PC-3 (cell line): ENCODE results near the gene MEF2B. TPM values are rescaled to one million over a fixed set of nuclear protein-coding genes. Genes with fewer than 3 reads are reported as not detected.
"Not testable (repeated sequence)": the region's sequence is repeated elsewhere in the genome, so short reads cannot be mapped to it uniquely, and the experiment has no call there.

ENCODE experiments used
- ATAC-seq: fragments of 200-7000 bp; cut with Tn5 transposase; 2 replicates; pipeline ENCODE4 v1.9.1; 2020; ENCODE audit warnings: mild to moderate bottlenecking, moderate library complexity
- BruUV-seq: library from RNA; stranded (reverse); fragments of 400-500 nt; replicated peaks from 2 replicates; lab custom pipeline; 2021; lab: Mats Ljungman, UMichigan
- CTCF ChIA-PET: fragments of 300-600 bp; sonication (Branson Sonifier 250); formaldehyde crosslinking; loops from one replicate; lab custom pipeline; 2022; ENCODE audit warnings: antibody characterized with exemption; lab: Charles Lee
- POLR2A ChIA-PET: fragments of 300-600 bp; sonication (Branson Sonifier 250); formaldehyde crosslinking; loops from one replicate; lab custom pipeline; 2022; ENCODE audit warnings: antibody characterized with exemption; ENCODE audit not compliant: unreplicated experiment; lab: Charles Lee
- DNase-seq: peaks from one replicate; pipeline ENCODE4 v3.0.0-alpha.2; 2015
- H2AFZ ChIP-seq: fragments of 300-600 bp; sonication (generic); 2 replicates; pipeline ENCODE4 v1.6.0; 2016; ENCODE audit warnings: antibody characterized with exemption, low read length
- H3F3A ChIP-seq: fragments of 300-600 bp; sonication (generic); one replicate; pipeline ENCODE4 v1.6.0; 2017; ENCODE audit warnings: antibody characterized with exemption, low read length, control low read depth, mild to moderate bottlenecking; ENCODE audit not compliant: unreplicated experiment
- H3K27ac ChIP-seq: fragments of 300-600 bp; sonication (generic); 2 replicates; pipeline ENCODE4 v1.5.1; 2016; ENCODE audit warnings: mild to moderate bottlenecking, low read length
- H3K27me3 ChIP-seq: fragments of 300-600 bp; sonication (generic); 2 replicates; pipeline ENCODE4 v1.6.1; 2016; ENCODE audit warnings: low read length, mixed read lengths
- H3K36me3 ChIP-seq: fragments of 300-600 bp; sonication (generic); 2 replicates; pipeline ENCODE4 v1.6.1; 2016; ENCODE audit warnings: low read depth, mixed run types, low read length, mixed read lengths
- H3K4me1 ChIP-seq: fragments of 300-600 bp; sonication (generic); 2 replicates; pipeline ENCODE4 v1.5.1; 2016; ENCODE audit warnings: low read length; ENCODE audit not compliant: insufficient read depth
- H3K4me2 ChIP-seq: fragments of 300-600 bp; sonication (generic); 2 replicates; pipeline ENCODE4 v1.6.0; 2016; ENCODE audit warnings: low read length
- H3K4me3 ChIP-seq: fragments of 300-600 bp; sonication (generic); 2 replicates; pipeline ENCODE4 v1.5.1; 2016; ENCODE audit warnings: mild to moderate bottlenecking, low read length, mixed read lengths
- H3K79me2 ChIP-seq: fragments of 300-600 bp; sonication (generic); 2 replicates; pipeline ENCODE4 v1.6.1; 2017; ENCODE audit warnings: low read length, mixed read lengths
- H3K9ac ChIP-seq: fragments of 300-600 bp; sonication (generic); 2 replicates; pipeline ENCODE4 v1.6.0; 2016; ENCODE audit warnings: mild to moderate bottlenecking, low read length
- H3K9me2 ChIP-seq: fragments of 300-600 bp; sonication (generic); replicated peaks from 2 replicates; pipeline ENCODE4 v1.6.1; 2016; ENCODE audit warnings: mixed run types, low read length, mixed read lengths
- H3K9me3 ChIP-seq: fragments of 300-600 bp; sonication (generic); 2 replicates; pipeline ENCODE4 v1.6.1; 2016; ENCODE audit warnings: low read length, mixed read lengths
- H4K20me1 ChIP-seq: fragments of 300-600 bp; sonication (generic); 2 replicates; pipeline ENCODE4 v1.6.1; 2016; ENCODE audit warnings: low read length, mixed read lengths
- EZH2 ChIP-seq: fragments of 300-600 bp; sonication (generic); IDR thresholded peaks from one replicate; pipeline ENCODE4 v1.6.1; 2017; ENCODE audit warnings: antibody characterized with exemption, mild to moderate bottlenecking, low read length; ENCODE audit not compliant: unreplicated experiment
- EZH2phosphoT487 ChIP-seq: fragments of 300-600 bp; sonication (generic); IDR thresholded peaks from 2 replicates; pipeline ENCODE4 v1.6.1; 2018; ENCODE audit warnings: mild to moderate bottlenecking, antibody characterized with exemption, low read length, borderline replicate concordance
- intact Hi-C: fragments of 100-400 bp; cut with micrococcal nuclease; formaldehyde crosslinking; loops from 2 replicates; pipeline ENCODE4 v1.9.0; 2023
- total RNA-seq: library from RNA; depleted of rRNA; stranded (reverse); fragments of >200 nt; gene quantifications from 2 replicates; pipeline ENCODE4 v1.2.3, GENCODE V29; 2014
- TF ChIP-seq, protein P1 (sequence below): fragments of 300-600 bp; sonication (generic); conservative IDR thresholded peaks from 2 replicates; pipeline ENCODE4 v1.5.1; 2017; ENCODE audit warnings: antibody characterized with exemption, low read depth, mild to moderate bottlenecking, low read length

MEF2B gene
- total RNA-seq, 1 experiment from 2014 or later, result 0.22 TPM

DNA sequence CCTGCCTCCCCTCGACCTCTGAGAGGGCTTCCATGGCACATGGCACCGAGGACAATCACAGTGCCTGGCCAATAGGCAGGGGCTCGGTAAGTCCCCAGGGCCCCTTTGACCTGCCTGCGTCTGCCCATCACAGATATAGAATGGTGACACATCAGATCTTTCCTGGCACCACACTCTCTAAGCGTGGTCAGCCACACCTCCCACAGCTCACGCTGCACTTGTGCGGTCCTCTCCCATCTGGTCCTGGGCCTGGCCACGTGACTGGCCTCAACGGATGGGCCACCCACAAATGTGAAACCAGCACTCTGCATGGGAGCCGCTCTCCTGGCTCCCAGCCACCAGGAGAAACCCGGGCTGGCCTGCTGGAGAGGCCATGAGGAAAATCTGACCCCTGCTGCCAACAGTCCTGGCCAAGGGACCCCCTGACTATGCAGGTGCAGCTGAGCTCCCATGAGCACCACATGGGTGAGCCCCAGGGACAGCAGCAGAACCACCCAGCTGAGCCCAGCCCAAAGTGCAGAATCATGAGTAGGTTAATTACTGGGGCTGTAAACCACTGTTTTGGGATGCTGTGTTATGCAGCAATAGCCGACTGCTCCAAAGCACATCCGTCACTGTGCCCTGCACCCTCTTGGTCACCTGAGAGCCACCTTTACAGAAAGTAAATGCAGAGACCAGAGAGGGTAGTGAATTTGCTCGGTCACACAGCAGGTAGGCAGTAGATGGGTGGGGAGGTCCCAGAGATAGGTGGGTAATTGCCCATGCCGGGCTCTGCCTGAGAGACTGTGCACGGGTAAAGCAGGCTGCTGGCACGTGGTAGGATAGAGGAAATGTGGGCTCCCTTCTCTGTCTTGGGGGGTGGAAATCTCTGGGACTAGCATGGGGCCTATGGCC, 9.7 kb upstream of the MEF2B start:
- Histone ChIP-seq H3K27ac (no peak overlapping the region), H3K9me2 (no peaks in the 10 kb centered on the region), H3K36me3 (peaks cover 25% of the 10 kb centered on the region), H4K20me1 (no peaks in the 10 kb centered on the region), H2AFZ (no peak overlapping the region), H3K4me2 (no peak overlapping the region), H3F3A (no peaks in the 10 kb centered on the region), H3K79me2 (0 out of 2 replicates have a peak, but pooled peaks cover under 1% of the 10 kb centered on the region), H3K9ac (no peak overlapping the region), H3K27me3 (no peaks in the 10 kb centered on the region), H3K4me3 (no peak overlapping the region), H3K9me3 (no peaks in the 10 kb centered on the region), H3K4me1 (no peaks in the 10 kb centered on the region)
- CTCF ChIA-PET, result no interaction called here
- BruUV-seq, result no TSS peak
- intact Hi-C loops, result no loop called here
- POLR2A ChIA-PET, result no interaction called here
- TF ChIP-seq EZH2, result no peak
- no peak for TF ChIP-seq EZH2phosphoT487
- TF ChIP-seq, protein P1, sequence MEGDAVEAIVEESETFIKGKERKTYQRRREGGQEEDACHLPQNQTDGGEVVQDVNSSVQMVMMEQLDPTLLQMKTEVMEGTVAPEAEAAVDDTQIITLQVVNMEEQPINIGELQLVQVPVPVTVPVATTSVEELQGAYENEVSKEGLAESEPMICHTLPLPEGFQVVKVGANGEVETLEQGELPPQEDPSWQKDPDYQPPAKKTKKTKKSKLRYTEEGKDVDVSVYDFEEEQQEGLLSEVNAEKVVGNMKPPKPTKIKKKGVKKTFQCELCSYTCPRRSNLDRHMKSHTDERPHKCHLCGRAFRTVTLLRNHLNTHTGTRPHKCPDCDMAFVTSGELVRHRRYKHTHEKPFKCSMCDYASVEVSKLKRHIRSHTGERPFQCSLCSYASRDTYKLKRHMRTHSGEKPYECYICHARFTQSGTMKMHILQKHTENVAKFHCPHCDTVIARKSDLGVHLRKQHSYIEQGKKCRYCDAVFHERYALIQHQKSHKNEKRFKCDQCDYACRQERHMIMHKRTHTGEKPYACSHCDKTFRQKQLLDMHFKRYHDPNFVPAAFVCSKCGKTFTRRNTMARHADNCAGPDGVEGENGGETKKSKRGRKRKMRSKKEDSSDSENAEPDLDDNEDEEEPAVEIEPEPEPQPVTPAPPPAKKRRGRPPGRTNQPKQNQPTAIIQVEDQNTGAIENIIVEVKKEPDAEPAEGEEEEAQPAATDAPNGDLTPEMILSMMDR, result no peak
- ATAC-seq (no peak), DNase-seq (no peak)

DNA sequence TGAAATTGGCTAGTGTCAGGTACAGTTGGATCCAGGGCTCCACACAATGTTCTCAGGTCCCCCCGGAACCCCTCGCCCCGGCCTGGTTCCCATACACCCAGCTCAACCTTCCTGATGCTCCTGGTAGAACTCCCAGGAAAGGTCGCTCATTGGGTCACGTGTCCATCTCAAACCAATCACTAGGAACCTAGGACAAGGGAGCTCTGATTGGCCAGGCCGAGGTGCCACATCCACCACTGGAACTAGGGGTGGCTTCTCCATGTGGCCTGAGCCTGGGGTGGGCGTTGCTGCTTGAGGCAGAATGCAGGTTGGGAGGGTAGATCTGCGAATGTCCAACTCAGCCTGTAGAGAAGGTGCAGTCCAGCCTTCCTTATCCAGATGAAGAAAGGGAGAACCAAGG, 6.9 kb upstream of the MEF2B start:
- ChIA-PET CTCF (no interaction called here), POLR2A (no interaction called here)
- Histone ChIP-seq H3K4me2 (no peak overlapping the region), H3K4me1 (no peaks in the 10 kb centered on the region), H3K9ac (no peak overlapping the region), H3K79me2 (no peaks in the 10 kb centered on the region), H3K27ac (no peak overlapping the region), H3K27me3 (no peaks in the 10 kb centered on the region), H3K4me3 (no peak overlapping the region), H3K9me3 (no peaks in the 10 kb centered on the region), H3K36me3 (peaks cover 18% of the 10 kb centered on the region), H2AFZ (no peak overlapping the region), H3F3A (no peaks in the 10 kb centered on the region), H4K20me1 (no peaks in the 10 kb centered on the region), H3K9me2 (no peaks in the 10 kb centered on the region)
- ATAC-seq, result no peak
- intact Hi-C loops, result no loop called here
- DNase-seq, result no peak
- BruUV-seq, result no TSS peak
- TF ChIP-seq EZH2phosphoT487 (no peak), EZH2 (no peak)
- TF ChIP-seq, protein P1, result no peak

DNA sequence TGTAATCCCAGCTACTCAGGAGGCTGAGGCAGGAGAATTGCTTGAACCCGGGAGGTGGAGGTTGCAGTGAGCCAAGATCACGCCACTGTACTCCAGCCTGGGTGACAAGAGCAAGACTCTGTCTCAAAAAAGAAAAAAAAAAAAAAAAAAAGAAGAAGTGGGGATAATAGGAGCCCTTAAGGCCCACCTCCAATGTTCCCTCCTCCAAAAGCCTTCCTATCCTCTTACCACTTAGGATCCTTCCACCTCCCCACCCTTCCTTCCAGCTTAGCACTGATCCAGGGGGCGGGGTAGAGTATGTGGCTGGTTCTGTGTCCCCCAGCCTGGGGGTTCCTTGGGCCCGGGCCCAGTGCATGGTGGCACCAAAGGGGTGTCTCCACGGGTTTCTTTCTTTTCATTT, 3.2 kb upstream of the MEF2B start:
- H3K4me2 ChIP-seq, DNase-seq, H3F3A ChIP-seq, ATAC-seq, H3K4me1 ChIP-seq, POLR2A ChIA-PET, H3K9ac ChIP-seq, H3K4me3 ChIP-seq, H3K9me3 ChIP-seq, H3K27ac ChIP-seq, H3K36me3 ChIP-seq, H3K79me2 ChIP-seq, intact Hi-C loops, BruUV-seq, H3K27me3 ChIP-seq, H2AFZ ChIP-seq, H4K20me1 ChIP-seq, CTCF ChIA-PET, H3K9me2 ChIP-seq: not testable (repeated sequence)
